ENCODE measurements around the gene ZNF407.

DNA sequence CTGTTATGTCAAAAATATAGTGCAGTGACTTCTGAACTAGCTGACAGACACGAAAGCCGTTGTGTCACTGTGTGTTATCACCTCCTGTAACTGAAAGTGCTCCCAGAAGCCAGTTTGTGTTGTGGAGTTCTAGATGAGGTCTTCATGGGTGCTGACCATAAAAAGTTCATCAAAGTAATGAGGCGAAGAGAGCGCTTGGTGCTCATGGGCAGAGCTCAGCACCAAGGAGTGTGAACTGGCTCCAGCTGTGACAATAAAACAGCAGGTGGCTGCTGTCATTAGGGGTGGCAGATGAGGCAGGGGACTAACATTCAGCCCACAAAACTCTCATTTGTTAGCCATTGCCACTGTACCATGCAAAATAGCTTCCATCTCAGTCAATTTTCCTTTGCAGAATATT lies 151.1 kb downstream of the ZNF407 start:
- TF ChIP-seq, protein P1, sequence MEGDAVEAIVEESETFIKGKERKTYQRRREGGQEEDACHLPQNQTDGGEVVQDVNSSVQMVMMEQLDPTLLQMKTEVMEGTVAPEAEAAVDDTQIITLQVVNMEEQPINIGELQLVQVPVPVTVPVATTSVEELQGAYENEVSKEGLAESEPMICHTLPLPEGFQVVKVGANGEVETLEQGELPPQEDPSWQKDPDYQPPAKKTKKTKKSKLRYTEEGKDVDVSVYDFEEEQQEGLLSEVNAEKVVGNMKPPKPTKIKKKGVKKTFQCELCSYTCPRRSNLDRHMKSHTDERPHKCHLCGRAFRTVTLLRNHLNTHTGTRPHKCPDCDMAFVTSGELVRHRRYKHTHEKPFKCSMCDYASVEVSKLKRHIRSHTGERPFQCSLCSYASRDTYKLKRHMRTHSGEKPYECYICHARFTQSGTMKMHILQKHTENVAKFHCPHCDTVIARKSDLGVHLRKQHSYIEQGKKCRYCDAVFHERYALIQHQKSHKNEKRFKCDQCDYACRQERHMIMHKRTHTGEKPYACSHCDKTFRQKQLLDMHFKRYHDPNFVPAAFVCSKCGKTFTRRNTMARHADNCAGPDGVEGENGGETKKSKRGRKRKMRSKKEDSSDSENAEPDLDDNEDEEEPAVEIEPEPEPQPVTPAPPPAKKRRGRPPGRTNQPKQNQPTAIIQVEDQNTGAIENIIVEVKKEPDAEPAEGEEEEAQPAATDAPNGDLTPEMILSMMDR (IDR thresholded peaks at IDR 0.05): no peak
- no peak for TF ChIP-seq POLR2A (IDR thresholded peaks at IDR 0.05)

All from stomach (tissue), 4 donors.